ENCODE results near the gene MRPL1.
"Not testable (repeated sequence)": the region's sequence is repeated elsewhere in the genome, so short reads cannot be mapped to it uniquely, and the experiment has no call there.

The MRPL1 gene

DNA sequence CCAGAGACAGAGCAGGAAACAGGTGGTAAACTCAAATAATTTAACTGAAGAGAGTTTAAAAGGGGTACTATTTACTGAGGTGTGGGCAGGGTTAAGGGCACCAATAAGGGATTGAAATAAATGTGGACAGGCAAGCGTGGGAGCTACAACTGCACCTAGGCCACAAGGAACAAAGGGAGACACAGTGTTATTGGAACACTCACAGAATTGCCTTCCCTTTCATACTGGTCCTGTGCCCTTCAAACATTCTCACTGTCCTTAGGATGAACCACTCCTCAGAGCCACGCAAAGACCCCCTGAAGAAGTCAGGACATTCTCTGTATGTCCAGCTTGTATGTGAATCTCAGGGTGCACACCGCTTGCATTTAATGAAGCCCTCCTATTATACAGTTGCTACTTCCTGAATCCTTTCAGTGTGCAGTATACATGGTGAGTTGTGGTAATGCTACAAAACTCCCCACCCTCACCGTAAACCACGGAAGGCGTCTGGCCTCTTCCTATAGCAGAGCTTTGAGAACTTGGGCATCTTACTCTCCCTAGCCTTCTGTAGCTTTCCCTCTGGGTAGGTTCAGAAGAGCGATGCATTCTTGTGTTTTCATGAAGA lies 9.6 kb upstream of the MRPL1 start:
- no peak for DNase-seq

DNA sequence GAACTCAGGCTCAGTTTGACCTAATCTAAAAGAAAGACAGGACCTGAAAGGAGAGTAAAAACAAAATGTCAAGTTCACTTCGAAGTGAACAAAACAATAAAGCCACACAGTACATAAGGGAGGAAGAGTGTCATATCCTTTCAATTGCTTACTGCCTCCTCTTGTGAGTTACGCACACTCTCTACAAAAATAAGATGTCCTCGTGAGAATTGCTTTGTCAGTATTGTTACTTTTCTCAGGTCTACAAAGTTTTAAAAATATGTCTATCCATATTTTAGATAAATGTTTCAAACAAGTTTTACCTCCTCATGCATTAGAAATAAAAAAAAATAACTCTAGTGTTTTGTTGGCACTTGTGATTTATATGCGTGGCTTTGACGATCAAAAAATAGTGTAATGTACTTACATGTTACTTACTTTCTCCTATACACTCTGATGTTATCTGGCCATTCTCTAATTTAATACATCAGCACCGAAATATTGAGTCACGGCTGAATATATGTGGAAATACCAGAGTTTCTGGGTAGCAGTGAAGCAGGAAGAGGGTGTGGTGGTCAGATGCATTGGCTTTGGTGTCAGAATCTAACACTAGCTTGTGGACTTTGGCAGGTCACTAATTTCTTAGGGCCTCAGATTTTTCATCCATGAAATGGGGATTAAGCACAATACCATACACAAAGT lies 8.1 kb upstream of the MRPL1 start:
- no peak for DNase-seq

DNA sequence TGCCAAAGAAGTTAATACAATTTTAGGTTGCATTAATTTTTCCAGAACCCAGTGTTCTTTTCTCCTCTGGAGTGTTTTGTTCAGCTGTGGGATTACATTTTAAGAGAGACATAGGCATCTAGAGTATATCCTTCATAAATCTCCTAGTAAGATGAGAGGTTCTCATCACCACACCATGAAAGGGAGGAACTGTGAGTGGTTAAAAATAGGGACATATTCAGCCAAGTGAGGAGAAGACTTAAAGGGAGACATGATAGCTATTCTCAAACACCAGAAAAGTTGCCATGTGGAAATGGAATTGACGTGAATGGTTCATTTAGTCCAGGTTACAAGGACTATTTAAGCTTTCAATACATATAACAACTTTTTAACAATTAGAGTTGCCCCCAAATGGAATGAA lies 6.5 kb upstream of the MRPL1 start:
- no peak for DNase-seq

DNA sequence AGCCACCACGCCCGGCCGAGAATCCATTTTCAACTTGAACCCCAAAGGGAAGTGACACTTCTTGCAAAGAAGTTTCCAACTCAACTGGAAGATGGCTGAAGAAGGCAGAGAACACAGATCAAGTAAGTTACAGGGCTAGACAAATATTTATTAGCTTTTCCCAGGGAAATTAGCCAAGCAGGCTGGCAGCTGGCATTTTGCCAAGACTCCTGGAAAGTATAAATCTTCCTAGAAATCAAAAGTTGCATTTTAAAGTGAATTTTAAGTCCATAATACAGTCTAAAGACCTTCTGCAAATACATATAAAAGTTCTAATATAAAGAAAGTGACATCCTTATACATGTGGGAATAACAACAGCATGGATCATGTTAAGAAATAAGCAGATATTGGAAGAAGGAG lies 3.4 kb upstream of the MRPL1 start:
- no peak for DNase-seq

DNA sequence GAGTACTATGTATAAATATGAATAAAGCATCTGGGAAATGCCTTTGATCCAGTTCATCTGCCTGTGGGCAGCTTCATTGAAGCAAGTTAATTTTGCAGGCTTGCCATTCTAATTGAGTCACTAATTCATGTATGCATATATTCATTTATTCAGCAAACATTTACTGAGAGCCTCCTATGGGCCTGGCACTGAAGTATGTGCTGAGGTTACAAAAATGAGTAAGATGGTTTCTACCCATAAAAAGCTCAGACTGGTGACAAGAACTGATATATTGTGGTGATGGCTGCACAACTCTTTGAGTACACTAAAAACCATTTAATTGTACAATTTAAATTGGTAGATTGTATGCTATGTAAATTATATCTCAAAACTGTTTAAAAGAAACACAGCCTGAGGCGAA lies 1.1 kb upstream of the MRPL1 start:
- peak; percentile 11 for DNase-seq

DNA sequence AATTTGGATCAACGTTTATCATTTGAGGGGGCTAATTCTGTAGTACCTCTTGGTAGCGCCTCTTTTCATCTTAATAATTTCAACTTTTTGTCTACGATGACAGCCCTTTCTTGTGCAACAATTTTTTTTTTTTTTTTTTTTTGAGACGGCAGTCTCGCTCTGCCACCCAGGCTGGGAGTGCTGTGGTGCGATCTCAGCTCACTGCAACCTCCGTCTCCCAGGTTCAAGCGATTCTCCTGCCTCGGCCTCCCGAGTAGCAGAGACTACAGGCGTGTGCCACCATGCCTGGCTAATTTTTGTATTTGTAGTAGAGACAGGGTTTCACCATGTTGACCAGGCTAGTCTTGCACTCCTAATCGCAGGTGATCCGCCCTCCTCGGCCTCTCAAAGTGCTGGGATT lies 711 bp downstream of the MRPL1 start:
- not testable (repeated sequence) for DNase-seq

DNA sequence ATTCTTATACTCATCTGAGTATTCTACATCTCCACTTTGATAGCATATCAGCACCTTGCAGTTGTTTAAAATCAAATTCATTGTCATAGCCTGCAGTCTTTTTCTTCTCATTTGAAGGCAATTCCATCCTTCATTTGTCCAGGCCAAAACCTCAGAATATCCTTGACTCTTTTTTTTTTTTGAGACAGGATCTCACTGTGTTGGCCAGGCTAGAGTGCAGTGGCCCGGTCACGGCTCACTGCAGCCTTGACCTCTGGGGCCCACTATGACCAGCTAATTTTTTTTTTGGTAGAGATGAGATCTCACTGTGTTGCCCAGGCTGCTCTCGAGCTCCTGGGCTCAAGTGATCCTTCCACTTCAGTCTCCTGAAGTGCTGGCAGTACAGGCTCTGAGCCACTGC lies 2.6 kb downstream of the MRPL1 start:
- no peak for DNase-seq

DNA sequence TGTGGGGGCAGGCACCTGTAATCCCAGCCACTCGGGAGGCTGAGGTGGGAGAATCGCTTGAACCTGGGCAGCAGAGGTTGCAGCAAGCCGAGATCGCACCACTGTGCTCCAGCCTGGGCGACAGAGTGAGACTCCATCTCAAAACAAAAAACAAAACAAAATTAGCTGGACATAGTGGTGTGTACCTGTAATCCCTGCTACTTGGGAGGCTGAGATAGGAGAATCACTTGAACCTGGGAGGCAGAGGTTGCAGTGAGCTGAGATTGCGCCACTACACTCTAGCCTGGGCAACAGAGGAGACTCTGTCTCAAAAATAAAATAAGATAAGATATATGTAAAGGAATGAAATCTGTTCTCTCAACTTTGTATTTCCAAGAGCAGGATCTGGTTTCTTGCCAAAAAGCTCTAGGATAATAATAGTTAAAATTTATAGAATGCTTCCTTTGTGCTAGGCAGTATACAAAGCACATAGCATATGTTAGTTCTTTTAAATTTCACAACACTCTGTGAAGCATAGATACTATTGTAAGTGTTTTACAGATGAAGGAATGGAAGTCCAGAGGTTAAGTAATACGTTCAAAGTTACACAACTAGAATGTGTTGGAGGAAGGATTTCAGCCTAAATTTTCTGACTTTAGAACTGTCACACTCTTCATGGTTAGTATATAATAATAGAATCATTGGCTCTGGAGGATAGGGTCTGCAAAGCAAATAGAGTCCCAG lies 10.3 kb downstream of the MRPL1 start:
- no peak for DNase-seq

DNA sequence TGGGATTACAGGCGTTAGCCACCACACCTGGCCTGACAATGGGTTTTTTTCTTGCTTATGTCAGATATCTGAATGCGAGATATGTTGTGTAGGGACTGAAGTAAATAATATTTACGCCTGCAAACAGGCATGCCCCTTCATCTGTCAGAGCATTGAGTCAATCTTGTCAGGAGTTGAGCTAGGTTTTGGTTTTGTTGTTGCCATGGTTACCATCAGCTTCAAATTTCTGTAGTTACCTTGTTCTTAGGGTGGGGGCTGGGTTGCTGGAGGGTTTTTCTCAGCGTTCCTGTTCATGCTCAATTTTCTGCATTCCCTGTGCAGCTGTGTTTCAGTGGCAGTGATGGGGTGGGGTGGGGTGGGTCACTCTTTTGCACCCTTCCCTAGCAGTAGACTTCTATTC lies 14.5 kb downstream of the MRPL1 start:
- no peak for DNase-seq

DNA sequence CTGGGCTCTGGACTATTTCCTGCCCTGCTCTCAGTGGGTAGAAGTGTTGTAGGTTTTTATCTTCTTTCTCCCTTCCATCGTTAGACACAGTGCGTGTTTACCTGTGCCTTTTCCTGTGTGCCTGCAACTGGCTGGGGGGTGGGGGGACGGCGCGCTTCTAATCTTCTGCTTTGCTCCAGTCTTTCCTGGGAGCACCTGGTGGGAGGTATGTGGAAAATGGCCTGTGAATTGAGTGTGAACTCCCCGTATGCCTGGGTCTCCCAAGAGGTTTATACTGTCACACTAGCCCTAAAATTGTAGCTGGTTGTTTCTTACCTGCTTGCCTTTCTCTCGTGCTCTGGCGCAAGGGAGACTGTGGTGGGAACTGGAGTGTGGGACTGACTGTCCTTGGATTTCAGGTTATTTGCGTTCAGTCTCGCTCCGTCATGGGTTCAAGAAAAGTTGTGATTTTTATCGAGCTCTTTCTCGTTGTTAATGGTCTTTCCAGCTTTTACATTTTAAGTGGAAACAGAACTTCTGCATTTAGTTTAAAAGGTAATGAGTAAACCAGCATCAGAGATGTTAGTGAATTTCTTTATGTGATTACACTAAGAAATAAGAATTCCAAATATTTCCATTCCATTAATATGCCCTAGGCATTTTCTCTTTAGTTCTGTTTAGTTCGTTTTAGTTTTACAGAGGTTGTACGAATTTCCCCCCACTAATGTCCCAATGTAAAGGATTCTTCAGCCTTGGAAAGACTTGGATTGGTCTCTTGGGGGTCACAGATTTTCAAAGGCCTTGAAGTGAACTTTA lies 15.3 kb downstream of the MRPL1 start:
- no peak for DNase-seq

DNA sequence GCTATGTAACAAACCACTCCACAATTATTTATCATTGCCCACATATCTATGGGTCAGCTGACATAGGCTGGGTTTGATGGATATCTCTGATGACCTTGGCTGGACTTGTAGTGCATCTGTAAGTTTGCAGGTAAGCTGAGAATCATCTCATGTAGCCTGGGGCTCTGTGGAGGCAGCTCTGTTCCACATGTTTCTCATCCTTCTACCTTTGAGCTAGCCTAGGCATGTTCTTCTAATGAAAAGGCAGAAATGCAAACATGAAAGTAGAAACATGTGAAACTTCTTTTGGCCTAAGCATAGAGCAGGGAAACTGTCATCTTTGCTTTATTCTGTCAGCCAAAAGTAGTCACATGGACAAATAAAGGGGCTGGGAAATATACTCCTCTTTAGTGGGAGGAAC lies 18.2 kb downstream of the MRPL1 start:
- DNase-seq, result no peak

DNA sequence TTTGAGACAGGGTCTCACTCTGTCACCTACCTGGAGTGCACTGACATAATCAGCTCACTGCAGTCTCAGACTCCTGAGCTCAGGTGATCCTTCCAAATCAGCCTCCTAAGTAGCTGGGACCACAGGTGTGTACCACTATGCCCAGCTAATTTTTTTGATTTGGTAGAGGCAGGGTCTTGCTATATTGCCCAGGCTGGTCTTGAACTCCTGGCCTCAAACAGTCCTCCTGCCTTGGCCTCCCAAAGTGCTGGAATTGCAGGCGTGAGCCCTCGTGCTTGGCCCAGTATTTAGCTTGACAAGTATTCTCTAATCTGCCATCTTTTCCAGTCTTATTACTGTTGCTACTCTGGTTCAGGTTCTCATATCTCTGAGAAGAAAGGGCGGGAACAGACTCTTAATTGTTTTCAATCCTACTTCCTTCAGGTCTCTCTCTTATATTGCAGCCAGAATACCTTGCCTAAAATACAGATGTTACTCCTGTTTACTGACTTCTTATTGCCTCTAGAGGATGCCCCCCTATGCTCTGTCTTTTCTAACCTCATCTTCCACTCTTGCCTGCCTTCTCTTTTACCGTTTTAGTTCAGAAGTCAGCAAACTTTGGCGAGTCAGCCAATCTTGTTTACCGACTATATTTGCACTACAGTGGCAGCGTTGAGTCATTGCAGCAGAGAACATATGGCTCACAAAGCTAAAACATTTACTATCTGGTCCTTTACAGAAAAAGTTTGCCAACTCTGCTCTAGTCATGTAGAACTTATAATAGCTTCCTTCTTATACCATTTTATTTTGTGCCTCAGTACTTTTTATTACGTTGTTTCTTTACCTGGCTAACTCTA lies 19.0 kb downstream of the MRPL1 start:
- DNase-seq, result no peak

DNA sequence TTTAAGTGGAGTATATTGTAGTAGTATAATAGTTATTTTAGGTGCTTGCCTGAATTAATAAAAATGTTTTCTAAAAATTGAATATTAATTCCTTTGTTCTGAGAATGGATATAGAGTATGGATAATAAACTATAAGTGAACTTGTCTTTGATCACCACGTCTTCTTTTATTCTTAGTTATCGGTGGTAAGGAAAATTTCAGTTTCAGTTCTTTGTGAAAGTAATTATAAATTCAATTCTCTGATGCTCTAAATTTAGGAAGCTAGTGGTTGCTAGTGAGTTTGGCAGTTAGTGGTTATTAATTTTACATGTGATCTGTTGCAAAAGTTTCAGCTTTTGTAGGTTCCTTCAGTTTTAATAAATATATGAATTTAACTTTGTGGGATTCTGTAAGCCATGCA lies 30.8 kb downstream of the MRPL1 start:
- no peak for DNase-seq

DNA sequence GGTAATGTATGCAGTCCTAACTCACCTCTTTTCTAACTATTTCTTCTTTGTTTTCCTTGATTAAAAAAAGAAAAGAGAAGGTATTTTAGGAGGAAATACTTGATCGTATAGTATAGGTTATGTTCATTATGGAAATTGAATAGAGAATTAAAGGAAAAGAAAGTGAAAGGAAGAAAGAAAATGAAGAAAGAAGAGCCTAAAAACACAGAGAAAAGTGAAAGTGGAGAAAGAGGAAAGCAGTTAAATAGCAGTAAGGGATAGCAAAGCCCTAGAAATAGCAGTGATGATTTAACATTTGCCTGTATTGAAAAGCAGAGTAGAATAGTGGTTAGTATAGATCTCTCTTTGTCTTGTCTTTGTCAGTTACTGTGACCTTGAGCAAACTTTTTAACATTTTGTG lies 37.0 kb downstream of the MRPL1 start:
- DNase-seq, result no peak

DNA sequence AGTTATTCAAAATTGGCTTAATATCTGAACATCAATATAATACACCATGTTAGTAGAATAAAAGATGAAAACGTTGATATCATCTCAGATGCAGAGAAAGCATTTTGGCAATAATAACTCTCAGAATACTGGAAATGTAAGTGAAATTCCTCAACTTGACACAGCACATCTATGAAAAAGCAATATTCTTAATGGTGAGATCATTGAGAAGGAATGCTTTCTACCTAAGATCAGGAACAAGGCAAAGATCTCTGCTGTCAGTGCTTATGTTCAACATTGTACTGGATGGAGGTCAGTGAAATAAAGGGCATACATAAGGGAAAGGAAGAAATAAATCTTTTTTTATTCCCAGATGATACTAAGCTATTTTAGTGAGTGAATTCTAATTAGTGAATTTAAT lies 40.6 kb downstream of the MRPL1 start:
- no peak for DNase-seq

DNA sequence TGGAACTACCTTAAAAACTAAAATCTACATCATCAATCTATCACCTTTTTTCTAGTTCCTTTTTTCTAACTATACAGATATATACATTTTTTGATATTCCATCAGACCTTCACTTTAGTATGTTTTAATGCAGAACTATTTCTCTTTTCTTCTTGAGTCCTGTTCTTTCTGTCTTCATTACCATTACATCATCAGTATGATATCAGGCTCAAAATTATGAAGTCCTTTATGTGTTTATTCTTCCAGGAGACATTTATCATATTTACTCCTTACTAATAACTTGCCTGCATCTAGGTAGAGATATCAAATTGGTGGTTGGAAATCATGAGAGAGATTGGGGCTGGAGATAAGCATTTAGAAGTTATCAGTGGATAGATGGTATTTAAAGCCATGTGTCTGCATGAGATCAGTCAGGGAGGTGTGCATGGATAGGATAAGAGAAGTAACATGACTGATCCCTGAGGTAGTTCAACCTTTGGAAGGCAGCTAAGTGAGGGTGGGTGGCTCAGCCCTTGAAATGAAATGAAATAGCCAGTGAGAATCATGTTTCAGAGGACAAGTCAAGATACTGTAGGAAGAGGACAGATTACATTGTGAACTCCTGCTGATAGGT lies 43.1 kb downstream of the MRPL1 start:
- no peak for DNase-seq

DNA sequence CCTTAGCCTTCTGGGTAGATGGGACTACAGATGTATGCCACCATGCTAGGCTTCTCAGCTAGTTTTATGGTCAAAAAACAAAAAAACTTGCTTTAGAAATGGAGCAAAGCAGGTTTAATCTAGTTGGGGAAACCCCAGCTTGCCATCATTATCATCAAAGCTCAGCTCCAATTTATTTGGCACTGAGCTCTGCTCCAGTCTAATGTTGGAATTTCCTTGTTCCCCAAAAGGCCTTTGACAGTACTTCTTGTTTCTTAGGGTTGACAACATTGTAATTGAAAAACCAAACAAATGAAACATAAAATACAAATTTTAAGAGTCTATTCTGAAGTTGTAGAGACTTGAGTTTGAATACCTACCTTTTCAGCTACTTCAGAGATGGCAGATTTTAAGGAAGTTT lies 48.0 kb downstream of the MRPL1 start:
- no peak for DNase-seq

DNA sequence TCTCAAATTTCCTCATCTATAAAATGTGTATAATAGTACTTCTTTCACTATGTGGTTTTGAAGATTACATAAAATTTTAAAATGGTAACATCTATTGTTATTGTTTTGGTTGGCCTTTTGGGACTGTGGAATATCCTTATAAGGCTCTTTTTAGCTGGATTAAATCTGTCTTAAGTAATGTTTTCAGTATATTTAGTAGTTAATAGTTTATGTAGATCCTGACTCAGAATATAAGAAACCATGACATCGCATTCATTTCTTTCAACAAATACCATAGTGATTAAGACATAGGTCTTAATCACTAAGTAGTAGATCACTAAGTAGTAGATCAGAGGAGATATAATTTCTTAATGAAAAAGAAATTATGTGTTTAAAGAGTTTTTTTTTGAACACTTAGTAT lies 48.5 kb downstream of the MRPL1 start:
- DNase-seq, result no peak

DNA sequence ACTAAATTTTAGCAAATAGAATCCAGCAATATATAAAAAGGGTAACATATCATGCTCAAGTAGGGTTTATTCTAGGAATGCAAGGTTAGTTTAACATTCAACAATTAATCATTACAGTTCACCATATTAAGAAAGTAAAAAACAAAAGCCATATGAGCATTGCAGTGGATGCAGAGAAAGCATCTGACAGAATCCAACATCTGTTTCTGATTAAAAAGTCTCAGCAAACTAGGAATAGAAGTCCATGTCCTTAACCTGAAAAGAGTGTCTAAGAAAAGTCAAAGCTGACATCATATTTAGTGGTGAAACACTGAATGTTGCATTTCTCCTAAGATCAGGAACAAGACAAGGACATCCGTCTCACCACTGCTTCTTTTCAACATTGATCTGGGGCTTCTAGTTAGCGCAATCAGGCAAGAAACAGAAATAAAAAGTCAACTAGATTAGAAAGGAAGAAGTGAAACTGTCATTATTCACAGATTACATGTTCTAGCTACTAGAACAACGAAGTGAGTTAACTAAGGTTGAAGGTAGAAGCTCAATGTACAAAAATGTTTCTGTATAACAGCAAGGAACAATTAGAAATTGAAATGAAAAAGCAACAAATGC lies 49.3 kb downstream of the MRPL1 start:
- no peak for DNase-seq

DNA sequence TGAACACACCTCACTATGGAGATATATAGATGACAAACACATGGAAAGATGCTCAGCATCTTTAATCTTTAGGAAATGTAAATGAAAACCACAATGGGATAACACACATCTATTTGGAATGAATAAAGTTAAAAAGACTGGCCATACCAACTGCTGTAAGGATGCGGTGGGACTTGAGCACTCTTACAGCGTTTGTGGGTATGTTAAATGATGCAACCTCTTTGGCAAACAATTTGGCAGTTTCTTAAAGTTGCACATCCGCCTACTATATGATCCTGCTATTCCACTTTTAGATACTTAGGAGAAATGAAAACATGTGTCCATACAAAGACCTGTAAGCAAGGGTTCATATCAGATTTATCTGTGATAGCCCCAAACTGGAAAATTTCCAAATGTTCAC lies 50.7 kb downstream of the MRPL1 start:
- DNase-seq, result no peak

DNA sequence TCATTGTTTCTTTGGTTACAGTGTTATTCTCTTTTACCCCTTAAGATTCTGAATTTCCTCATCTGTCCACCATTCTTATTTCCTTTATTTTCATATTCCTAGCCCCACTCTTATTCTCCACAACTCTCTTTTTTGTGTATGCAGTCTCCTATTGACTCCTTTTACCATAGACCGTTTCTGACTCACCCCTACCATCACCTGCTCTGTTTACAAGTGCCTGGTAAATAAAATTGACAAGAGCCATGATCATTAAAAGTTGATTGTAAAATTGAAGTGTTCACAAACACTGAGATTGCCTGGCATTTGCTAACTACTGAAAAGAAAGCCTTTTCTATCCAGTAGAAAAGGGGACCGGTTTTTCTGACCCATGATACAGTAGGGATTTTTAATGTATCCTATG lies 54.4 kb downstream of the MRPL1 start:
- DNase-seq, result no peak

DNA sequence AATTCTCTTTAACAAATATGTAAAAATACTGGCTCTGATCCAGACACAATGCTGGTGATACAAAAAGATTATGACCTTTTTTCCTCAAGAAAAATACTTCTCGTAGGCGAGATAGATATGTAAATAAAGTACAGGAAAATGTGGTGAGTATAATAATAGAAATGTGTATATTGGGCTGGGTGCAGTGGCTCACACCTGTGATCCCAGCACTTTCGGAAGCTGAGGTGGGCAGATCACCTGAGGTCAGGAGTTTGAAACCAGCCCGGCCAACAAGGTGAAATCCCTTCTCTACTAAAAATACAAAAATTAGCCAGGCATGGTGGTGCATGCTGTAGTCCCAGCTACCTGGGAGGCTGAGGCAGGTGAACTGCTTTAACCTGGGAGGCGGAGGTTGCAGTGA lies 55.0 kb downstream of the MRPL1 start:
- DNase-seq, result no peak
